VCaP (cell line): ENCODE results near the gene COL25A1.
"Not testable (repeated sequence)": the region's sequence is repeated elsewhere in the genome, so short reads cannot be mapped to it uniquely, and the experiment has no call there.

ENCODE experiments used
- H3K27ac ChIP-seq: fragments of 450-650 bp; 2 replicates; pipeline ENCODE4 v1.5.1; 2017
- TF ChIP-seq, protein P1 (sequence below): fragments of 450-650 bp; conservative IDR thresholded peaks from 2 replicates; pipeline ENCODE4 v1.5.1; 2017; ENCODE audit warnings: mild to moderate bottlenecking, moderate library complexity

COL25A1 gene

GRCh38 chr4:109026588-109026987, 275.9 kb downstream of the COL25A1 start:
- no peak overlapping the region for H3K27ac ChIP-seq
- TF ChIP-seq, protein P1, sequence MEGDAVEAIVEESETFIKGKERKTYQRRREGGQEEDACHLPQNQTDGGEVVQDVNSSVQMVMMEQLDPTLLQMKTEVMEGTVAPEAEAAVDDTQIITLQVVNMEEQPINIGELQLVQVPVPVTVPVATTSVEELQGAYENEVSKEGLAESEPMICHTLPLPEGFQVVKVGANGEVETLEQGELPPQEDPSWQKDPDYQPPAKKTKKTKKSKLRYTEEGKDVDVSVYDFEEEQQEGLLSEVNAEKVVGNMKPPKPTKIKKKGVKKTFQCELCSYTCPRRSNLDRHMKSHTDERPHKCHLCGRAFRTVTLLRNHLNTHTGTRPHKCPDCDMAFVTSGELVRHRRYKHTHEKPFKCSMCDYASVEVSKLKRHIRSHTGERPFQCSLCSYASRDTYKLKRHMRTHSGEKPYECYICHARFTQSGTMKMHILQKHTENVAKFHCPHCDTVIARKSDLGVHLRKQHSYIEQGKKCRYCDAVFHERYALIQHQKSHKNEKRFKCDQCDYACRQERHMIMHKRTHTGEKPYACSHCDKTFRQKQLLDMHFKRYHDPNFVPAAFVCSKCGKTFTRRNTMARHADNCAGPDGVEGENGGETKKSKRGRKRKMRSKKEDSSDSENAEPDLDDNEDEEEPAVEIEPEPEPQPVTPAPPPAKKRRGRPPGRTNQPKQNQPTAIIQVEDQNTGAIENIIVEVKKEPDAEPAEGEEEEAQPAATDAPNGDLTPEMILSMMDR = no peak

DNA sequence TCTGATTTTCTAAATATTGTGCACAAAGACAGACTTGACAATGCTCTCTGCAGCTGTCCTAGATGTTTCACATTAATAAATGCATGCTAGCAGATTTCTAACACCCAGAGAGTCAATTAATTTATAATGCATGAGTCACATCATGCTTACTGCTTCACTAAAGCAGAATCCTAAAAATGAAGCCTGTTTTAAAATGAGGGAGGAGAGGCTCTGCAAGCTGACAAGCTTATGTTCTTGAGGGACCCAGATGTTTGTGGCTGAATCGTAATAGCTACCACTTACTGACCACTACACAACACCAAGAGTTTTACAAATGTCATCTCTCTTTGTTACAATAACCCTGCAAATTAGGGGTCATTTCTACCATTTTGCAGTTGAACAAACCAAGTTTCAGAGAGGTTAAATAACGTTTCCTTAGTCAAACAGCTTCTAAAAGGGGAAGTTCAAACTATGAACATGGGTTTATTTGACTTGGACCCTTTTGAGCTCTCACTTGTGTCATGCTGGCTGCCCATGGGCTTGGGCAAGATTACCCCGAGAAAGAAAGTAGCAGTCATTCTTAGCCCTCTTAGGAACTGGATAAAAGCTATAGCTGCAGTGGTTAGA, 276.9 kb downstream of the COL25A1 start:
- TF ChIP-seq, protein P1 = no peak
- H3K27ac ChIP-seq = no peak overlapping the region

DNA sequence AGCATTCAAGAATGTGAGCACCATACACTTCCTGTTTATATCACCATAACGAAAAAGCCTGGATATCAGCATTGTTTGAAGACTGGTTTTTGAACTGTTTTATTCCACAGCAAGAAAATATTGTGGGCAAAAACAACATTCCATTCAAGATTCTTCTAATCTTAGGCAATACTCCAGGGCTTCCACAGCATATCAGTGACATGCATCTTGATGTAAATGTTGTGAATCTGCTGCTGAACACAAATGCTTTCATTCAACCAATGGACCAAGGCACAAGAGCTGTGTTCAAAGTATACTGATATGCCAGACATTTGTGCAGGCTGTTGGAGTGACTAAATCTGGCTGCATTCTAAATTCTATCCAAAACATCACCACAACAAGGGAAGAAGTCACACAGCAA, 279.5 kb downstream of the COL25A1 start:
- TF ChIP-seq, protein P1 = no peak
- no peak overlapping the region for H3K27ac ChIP-seq

GRCh38 chr4:109021630-109022029, 280.8 kb downstream of the COL25A1 start:
- not testable (repeated sequence) for H3K27ac ChIP-seq

GRCh38 chr4:109020861-109021260, 281.6 kb downstream of the COL25A1 start:
- TF ChIP-seq, protein P1 = no peak
- H3K27ac ChIP-seq = no peak overlapping the region

DNA sequence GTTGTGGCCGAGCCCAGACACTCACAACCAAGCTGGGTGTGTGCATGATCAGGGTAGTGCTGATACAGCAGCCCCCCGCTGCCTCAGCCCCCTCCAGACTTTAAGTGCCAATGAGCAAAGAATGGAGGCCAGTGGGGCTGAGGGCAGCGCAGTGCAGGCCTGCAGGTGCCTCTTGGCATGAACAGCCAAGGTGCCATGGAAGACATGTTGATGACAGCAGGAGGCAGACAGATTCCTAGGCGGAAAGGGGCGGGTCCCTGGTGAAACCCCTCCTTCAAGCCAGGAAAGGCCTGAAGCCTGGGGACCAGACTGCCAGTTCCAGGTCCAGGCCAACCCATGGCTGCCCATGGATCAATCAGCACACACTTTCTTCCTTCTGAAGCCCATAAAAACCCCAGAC, 286.3 kb downstream of the COL25A1 start:
- H3K27ac ChIP-seq = no peak overlapping the region
- TF ChIP-seq, protein P1 = no peak

GRCh38 chr4:109015413-109015810, 287.0 kb downstream of the COL25A1 start:
- TF ChIP-seq, protein P1 = no peak
- no peak overlapping the region for H3K27ac ChIP-seq

GRCh38 chr4:109014593-109015412, 287.7 kb downstream of the COL25A1 start:
- H3K27ac ChIP-seq = no peak overlapping the region
- TF ChIP-seq, protein P1 = no peak
